ENCODE results near the gene NOL9.

Gene NOL9

GRCh38 chr1:6517435-6517851 is 36.9 kb downstream of the NOL9 start:
- H3K9me3 Mint-ChIP-seq = no peaks in the 10 kb centered on the region
- no peaks in the 10 kb centered on the region for H3K36me3 Mint-ChIP-seq (ENCODE audit: low read depth)
- no peaks in the 10 kb centered on the region for H3K27me3 Mint-ChIP-seq (ENCODE audit: low read depth)
- H3K4me3 Mint-ChIP-seq = peak overlapping the region in 1 of 3 experiments; percentile 16
- H3K4me1 Mint-ChIP-seq = peaks cover 37% of the 10 kb centered on the region
- TF ChIP-seq CTCF (IDR thresholded peaks at IDR 0.05; ENCODE audit: unreplicated experiment in 3 of 3) = no peak
- peak overlapping the region; percentile 20 to 49 (median 41) for H3K27ac Mint-ChIP-seq

DNA sequence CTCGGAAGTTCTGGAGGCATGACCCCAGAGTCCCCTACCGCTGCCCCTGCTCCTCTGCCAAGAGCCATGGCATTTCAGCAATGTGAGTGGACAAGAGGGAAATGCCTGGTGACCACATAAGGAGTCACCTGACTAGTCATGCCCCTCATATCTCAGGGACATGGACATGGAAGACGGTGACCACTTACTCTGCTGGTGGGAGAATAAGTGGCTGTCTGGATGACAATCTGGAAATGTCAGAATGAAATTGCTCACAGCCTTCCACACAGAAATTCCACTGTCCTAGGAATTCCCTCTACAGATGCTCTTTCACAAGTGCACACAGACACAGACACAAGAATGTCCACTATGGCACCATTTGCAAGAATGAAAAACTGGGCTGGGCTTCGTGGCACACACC is 38.5 kb downstream of the NOL9 start:
- H3K4me3 Mint-ChIP-seq = no peak overlapping the region
- peaks cover 38% of the 10 kb centered on the region for H3K4me1 Mint-ChIP-seq
- no peak overlapping the region for H3K27ac Mint-ChIP-seq
- no peaks in the 10 kb centered on the region for H3K27me3 Mint-ChIP-seq (ENCODE audit: low read depth)
- no peaks in the 10 kb centered on the region for H3K36me3 Mint-ChIP-seq (ENCODE audit: low read depth)
- TF ChIP-seq CTCF (IDR thresholded peaks at IDR 0.05; ENCODE audit: unreplicated experiment in 3 of 3) = no peak
- H3K9me3 Mint-ChIP-seq = no peaks in the 10 kb centered on the region

- no peak for TF ChIP-seq CTCF (IDR thresholded peaks at IDR 0.05; ENCODE audit: unreplicated experiment in 3 of 3)
- Mint-ChIP-seq H3K4me3 (no peak overlapping the region), H3K27me3 (ENCODE audit: low read depth) (no peaks in the 10 kb centered on the region), H3K9me3 (no peaks in the 10 kb centered on the region), H3K4me1 (peaks cover 28% of the 10 kb centered on the region), H3K36me3 (ENCODE audit: low read depth) (no peaks in the 10 kb centered on the region), H3K27ac (no peak overlapping the region)
These were observed 41.0 kb downstream of the NOL9 start for GRCh38 chr1:6513320-6513801.

DNA sequence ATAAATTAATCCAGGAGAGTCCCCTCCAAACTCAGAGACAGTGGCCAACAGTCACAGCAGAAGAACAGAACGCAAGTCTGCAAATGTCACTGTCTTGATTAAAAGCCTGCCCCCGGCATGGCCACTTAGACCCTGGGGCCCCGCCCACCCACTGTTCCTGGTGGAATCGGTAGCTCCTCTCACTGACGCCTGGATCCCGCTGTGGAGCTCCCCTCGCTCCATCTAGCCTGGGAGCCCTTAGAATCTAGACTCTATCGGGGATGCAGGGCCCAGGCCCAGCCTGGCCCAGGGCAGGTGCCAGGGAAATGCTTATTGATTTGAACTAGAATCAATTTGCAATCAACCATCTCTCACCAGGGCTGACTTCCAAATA is 41.4 kb downstream of the NOL9 start:
- Mint-ChIP-seq H3K4me3 (no peak overlapping the region), H3K9me3 (no peaks in the 10 kb centered on the region), H3K4me1 (peaks cover 29% of the 10 kb centered on the region), H3K27me3 (ENCODE audit: low read depth) (no peaks in the 10 kb centered on the region), H3K36me3 (ENCODE audit: low read depth) (no peaks in the 10 kb centered on the region), H3K27ac (no peak overlapping the region)
- no peak for TF ChIP-seq CTCF (IDR thresholded peaks at IDR 0.05; ENCODE audit: unreplicated experiment in 3 of 3)

DNA sequence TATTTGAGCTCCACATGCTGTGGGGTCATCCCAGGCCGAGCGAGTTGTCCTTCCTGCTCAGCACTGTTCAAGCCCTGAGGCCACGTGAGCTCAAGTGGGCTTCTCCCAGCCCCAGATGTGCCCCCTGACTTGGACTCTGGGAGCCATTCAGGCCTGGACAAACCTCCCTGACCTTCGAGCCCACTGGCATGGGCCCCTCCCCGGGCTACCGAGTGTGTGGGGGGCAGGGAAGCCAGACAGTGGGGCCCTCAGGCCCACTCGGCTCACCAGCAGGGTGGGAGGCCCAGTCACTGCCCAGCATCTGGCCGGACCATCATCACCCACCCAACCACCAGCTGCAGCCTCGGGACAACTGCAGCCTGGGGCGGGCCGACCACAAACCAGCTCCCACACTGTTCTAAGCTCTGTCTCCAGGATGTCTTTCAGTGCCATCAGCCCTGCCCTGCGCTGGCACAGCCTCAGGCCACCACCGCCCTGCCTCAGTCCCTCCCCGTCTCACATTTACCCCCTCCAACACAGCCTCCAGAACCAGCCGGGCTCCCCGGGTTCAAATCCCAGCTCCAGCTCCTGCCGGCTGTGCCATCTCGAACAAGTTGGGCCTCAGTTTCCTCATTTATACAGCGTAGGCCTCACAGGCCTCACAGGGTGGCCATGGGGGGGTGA is 41.9 kb downstream of the NOL9 start:
- Mint-ChIP-seq H3K27me3 (ENCODE audit: low read depth) (no peaks in the 10 kb centered on the region), H3K27ac (peak overlapping the region; percentile 30 to 63 (median 54)), H3K9me3 (no peaks in the 10 kb centered on the region), H3K4me3 (no peak overlapping the region), H3K36me3 (ENCODE audit: low read depth) (no peaks in the 10 kb centered on the region), H3K4me1 (peaks cover 25% of the 10 kb centered on the region)
- TF ChIP-seq CTCF (IDR thresholded peaks at IDR 0.05; ENCODE audit: unreplicated experiment in 3 of 3) = no peak

Measured in nephron (organoid).